C4-2B (cell line): ENCODE results near the gene PPP6R3.

Source experiments
- ZFX ChIP-seq: fragments of 450-650 bp; IDR thresholded peaks from 2 replicates; pipeline ENCODE4 v1.6.1; 2017
- TF ChIP-seq, protein P1 (sequence below): fragments of 450-650 bp; conservative IDR thresholded peaks from 2 replicates; pipeline ENCODE4 v1.5.1; 2017; ENCODE audit warnings: mild to moderate bottlenecking

DNA sequence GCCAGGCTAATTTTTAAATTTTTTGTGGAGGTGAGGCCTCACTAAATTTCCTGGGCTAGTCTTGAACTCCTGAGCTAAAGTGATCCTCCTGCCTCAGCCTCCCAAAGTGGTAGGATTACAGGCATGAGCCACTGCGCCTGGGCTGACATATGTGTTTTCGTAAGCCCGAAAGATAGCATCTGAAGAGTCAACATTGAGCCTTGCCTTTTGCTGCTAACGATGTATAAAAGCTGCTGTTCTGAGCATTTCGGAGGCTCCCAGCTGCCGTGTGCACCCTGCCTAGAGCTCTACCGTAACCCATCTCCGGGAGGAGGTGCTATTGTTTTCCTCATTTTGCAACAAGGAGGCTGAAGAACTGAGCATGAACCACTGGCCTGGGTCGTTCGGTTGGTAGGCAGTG is 18.1 kb upstream of the PPP6R3 start:
- TF ChIP-seq, protein P1, sequence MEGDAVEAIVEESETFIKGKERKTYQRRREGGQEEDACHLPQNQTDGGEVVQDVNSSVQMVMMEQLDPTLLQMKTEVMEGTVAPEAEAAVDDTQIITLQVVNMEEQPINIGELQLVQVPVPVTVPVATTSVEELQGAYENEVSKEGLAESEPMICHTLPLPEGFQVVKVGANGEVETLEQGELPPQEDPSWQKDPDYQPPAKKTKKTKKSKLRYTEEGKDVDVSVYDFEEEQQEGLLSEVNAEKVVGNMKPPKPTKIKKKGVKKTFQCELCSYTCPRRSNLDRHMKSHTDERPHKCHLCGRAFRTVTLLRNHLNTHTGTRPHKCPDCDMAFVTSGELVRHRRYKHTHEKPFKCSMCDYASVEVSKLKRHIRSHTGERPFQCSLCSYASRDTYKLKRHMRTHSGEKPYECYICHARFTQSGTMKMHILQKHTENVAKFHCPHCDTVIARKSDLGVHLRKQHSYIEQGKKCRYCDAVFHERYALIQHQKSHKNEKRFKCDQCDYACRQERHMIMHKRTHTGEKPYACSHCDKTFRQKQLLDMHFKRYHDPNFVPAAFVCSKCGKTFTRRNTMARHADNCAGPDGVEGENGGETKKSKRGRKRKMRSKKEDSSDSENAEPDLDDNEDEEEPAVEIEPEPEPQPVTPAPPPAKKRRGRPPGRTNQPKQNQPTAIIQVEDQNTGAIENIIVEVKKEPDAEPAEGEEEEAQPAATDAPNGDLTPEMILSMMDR = no peak
- TF ChIP-seq ZFX = no peak
